Measurements from ENCODE around the gene SH3BGRL3. TPM values are rescaled to one million over a fixed set of nuclear protein-coding genes. Genes with fewer than 3 reads are reported as not detected.

Gene SH3BGRL3
- total RNA-seq, 1 donor from 2014 or later, result 100 TPM

DNA sequence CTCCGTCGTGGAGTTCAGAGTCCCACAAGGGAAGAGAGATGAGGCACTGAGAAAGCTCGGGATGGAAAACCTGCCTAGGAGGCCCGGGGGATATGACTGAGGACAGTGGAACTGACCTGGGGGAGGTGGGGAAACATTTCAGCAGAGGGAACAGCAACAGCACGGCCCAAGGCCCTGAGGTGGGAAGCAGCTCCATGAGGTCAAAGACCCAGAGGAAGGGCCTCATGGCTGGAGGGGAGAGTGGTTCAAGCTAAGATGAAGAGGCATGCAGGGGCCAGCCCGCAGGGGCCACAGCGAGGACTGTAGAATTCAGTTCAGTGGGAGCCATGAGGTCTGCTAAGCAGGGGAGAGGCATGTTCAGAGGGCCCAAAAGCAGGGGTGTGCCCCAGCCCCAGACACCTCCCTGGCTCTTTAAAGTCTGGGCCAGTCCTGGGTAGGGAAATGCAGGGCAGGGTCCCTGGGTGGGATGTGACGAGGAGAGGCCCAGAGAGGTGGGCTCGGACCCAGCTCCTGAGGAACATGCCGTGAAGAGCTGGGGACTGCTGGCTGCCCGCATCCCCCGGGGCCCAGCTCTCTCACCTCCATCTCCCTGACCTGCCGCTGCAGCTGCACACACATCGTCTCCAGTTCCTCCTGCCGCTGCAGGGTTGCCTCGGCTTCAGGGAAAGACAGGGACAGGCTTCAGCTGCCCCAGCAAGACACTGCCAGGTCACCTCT lies 16.6 kb downstream of the SH3BGRL3 start:
- TF ChIP-seq CTCF (conservative IDR thresholded peaks at IDR 0.05), result no peak
- no peak for DNase-seq (ENCODE audit: low read depth, low spot score)
- peaks cover 9% of the 10 kb centered on the region for H3K4me1 Mint-ChIP-seq
- no peaks in the 10 kb centered on the region for H3K27me3 Mint-ChIP-seq (ENCODE audit: low read depth)
- no peaks in the 10 kb centered on the region for H3K9me3 Mint-ChIP-seq
- H3K36me3 Mint-ChIP-seq (ENCODE audit: low read depth), result no peaks in the 10 kb centered on the region
- no peak overlapping the region for H3K4me3 Mint-ChIP-seq
- peak overlapping the region; percentile 88 for H3K27ac Mint-ChIP-seq (ENCODE audit: unreplicated experiment)

DNA sequence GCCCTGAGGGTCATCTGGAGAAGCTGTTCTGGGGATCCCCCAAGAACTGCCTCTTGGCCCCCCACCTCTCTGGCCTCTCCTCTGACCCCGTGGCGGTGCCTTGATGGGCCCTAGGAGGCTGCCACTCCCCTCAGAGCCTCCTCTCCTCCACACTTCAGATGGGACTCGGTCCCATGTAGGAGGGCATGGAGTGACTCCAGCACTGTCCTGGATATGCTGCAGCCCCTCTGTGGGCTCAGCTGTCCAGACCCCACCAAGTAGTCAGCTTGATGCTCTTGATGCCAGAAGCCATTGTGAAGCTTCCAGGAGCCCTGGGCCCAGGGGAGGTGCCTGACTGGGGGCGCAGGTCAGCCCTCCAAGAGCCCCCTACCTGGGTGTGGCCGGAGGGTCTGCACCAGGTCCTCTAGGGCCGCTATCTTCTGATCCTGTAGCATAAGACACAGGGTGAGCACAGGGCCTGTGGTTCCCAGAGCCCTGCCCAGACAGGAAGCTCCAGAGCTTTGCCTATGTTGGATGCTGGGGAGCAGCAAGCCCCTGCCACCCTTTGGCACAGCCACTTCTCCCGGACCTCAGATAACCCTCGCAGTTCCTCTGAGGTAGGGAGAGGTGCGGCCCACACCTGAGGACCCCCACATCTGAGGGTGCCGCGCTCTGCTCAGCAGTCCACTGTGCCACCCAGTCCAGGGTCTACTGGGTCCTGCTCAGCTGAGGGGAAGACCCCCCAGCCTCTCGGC lies 17.3 kb downstream of the SH3BGRL3 start:
- no peaks in the 10 kb centered on the region for H3K36me3 Mint-ChIP-seq (ENCODE audit: low read depth)
- DNase-seq (ENCODE audit: low read depth, low spot score), result no peak
- H3K9me3 Mint-ChIP-seq, result no peaks in the 10 kb centered on the region
- no peaks in the 10 kb centered on the region for H3K27me3 Mint-ChIP-seq (ENCODE audit: low read depth)
- no peak for TF ChIP-seq CTCF (conservative IDR thresholded peaks at IDR 0.05)
- H3K4me1 Mint-ChIP-seq, result peaks cover 5% of the 10 kb centered on the region
- H3K27ac Mint-ChIP-seq (ENCODE audit: unreplicated experiment), result no peak overlapping the region
- no peak overlapping the region for H3K4me3 Mint-ChIP-seq

DNA sequence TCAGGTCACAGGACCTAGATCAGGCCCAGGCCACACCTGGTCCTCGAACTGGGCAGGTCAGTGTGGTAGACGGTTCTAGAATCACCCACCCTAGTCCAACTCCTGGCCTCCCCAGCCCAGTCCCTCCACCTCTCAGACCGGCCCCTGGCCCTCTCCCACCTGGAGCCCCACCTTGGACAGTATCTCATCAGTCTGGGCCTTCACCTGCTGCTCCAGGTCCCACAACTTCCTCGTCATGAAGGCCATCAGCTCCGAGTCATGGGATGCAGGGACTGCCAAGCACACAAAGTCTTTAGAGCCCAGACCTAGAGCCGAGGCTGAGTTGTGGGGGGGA lies 17.9 kb downstream of the SH3BGRL3 start:
- Mint-ChIP-seq H3K36me3 (ENCODE audit: low read depth) (no peaks in the 10 kb centered on the region), H3K27ac (ENCODE audit: unreplicated experiment) (no peak overlapping the region), H3K27me3 (ENCODE audit: low read depth) (no peaks in the 10 kb centered on the region), H3K9me3 (no peaks in the 10 kb centered on the region), H3K4me1 (peaks cover 5% of the 10 kb centered on the region), H3K4me3 (no peak overlapping the region)
- TF ChIP-seq CTCF (conservative IDR thresholded peaks at IDR 0.05), result no peak
- DNase-seq (ENCODE audit: low read depth, low spot score), result no peak

DNA sequence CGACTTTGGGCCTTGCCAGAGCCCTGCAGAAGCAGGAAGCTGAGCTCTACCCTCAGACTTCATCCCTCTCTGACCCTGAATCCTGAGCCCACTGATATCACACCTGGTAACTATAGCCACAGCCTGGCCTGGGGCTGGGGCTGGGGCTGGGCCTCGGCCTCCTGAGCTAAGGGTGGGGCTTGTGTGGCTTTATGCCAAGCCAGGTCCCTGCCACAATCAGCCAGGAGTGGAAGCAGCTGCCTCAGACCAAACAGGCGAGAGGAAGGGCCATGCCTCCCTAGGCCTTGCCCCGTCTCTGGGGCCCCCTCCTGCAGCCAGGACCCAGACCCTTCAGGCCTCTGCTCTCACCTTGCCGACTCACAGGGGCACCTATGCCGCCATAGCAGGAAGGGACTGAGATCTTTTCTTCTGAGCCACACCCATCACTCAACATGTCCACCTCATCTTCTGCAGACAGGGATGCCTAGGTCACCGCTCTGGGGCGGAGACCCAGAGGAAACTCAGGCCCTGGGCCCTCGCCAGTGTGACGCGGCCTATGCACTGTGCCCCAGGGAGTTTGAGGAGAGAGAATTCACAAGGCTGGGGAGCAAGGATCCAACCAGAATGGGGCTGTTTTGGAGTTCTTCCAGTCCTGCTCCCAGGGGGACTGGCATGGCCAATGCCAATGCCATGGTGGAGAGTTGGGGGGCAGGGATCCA lies 20.8 kb downstream of the SH3BGRL3 start:
- no peak for DNase-seq (ENCODE audit: low read depth, low spot score)
- Mint-ChIP-seq H3K4me3 (no peak overlapping the region), H3K27ac (ENCODE audit: unreplicated experiment) (peak overlapping the region; percentile 68), H3K4me1 (peaks cover 4% of the 10 kb centered on the region), H3K27me3 (ENCODE audit: low read depth) (no peaks in the 10 kb centered on the region), H3K9me3 (no peaks in the 10 kb centered on the region), H3K36me3 (ENCODE audit: low read depth) (no peaks in the 10 kb centered on the region)
- no peak for TF ChIP-seq CTCF (conservative IDR thresholded peaks at IDR 0.05)

DNA sequence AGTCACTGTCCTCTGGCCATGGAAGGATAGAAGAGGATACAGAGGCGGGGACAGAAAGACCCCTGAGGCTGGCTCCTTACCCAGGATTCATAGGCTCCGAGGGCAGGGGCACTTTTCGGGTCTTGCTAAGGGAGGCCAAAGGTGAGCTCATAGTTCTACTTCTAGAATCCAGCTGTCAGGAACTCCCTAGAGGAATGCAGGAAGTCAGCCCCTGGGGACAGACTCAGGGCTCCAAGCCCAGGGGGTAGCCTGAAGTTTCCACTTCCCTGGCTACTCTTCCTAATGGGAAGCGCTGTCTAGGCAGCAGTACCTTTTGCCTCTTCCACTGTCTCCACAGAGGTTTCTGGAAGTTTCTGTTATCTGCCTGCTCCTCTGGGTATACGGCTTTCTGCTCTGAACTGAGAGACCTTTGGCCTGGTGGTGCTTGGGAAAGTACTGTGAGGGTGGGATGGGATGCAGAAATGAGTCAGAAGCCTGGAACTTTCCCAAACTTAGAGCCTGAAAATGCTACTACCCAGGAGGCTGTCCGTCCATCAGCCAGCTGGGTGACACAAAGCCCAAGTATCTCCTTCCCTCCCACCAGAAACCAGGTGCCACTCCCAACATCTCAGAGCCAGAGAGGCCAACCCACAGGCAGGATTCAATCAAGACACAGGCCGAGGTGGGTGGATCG lies 23.0 kb downstream of the SH3BGRL3 start:
- DNase-seq (ENCODE audit: low read depth, low spot score), result no peak
- no peak for TF ChIP-seq CTCF (conservative IDR thresholded peaks at IDR 0.05)
- no peak overlapping the region for H3K27ac Mint-ChIP-seq (ENCODE audit: unreplicated experiment)
- no peaks in the 10 kb centered on the region for H3K36me3 Mint-ChIP-seq (ENCODE audit: low read depth)
- no peaks in the 10 kb centered on the region for H3K9me3 Mint-ChIP-seq
- H3K4me1 Mint-ChIP-seq, result peaks cover 17% of the 10 kb centered on the region
- H3K27me3 Mint-ChIP-seq (ENCODE audit: low read depth), result no peaks in the 10 kb centered on the region
- peak overlapping the region; percentile 49 for H3K4me3 Mint-ChIP-seq

Measured in neural crest cell (in vitro differentiated cells).